ENCODE data around the gene PAXX.

The PAXX gene

GRCh38 chr9:136956604-136957003 lies 35.6 kb upstream of the PAXX start:
- H3K9ac ChIP-seq (ENCODE audit: low read length) = no peak overlapping the region
- H3K27me3 ChIP-seq (ENCODE audit: control insufficient read depth, insufficient read depth, low read length) = no peaks in the 10 kb centered on the region
- H3K4me1 ChIP-seq (ENCODE audit: control insufficient read depth, insufficient read depth, low read length) = no peaks in the 10 kb centered on the region
- H3K27ac ChIP-seq (ENCODE audit: low read depth, low read length) = no peak overlapping the region
- no peak overlapping the region for H3K4me3 ChIP-seq (ENCODE audit: low read length)
- H3K36me3 ChIP-seq (ENCODE audit: control insufficient read depth, insufficient read depth, low read length) = no peaks in the 10 kb centered on the region

- Histone ChIP-seq H3K4me1 (ENCODE audit: control insufficient read depth, insufficient read depth, low read length) (no peaks in the 10 kb centered on the region), H3K9ac (ENCODE audit: low read length) (no peak overlapping the region), H3K36me3 (ENCODE audit: control insufficient read depth, insufficient read depth, low read length) (no peaks in the 10 kb centered on the region), H3K27me3 (ENCODE audit: control insufficient read depth, insufficient read depth, low read length) (no peaks in the 10 kb centered on the region), H3K4me3 (ENCODE audit: low read length) (no peak overlapping the region), H3K27ac (ENCODE audit: low read depth, low read length) (no peak overlapping the region)
Observed at GRCh38 chr9:136957461-136957860, 34.8 kb upstream of the PAXX start.

GRCh38 chr9:136957901-136958300 lies 34.3 kb upstream of the PAXX start:
- Histone ChIP-seq H3K36me3 (ENCODE audit: control insufficient read depth, insufficient read depth, low read length) (no peaks in the 10 kb centered on the region), H3K9ac (ENCODE audit: low read length) (no peak overlapping the region), H3K27ac (ENCODE audit: low read depth, low read length) (no peak overlapping the region), H3K4me1 (ENCODE audit: control insufficient read depth, insufficient read depth, low read length) (no peaks in the 10 kb centered on the region), H3K27me3 (ENCODE audit: control insufficient read depth, insufficient read depth, low read length) (no peaks in the 10 kb centered on the region), H3K4me3 (ENCODE audit: low read length) (no peak overlapping the region)

GRCh38 chr9:136958473-136958872 lies 33.7 kb upstream of the PAXX start:
- Histone ChIP-seq H3K4me3 (ENCODE audit: low read length) (no peak overlapping the region), H3K9ac (ENCODE audit: low read length) (no peak overlapping the region), H3K36me3 (ENCODE audit: control insufficient read depth, insufficient read depth, low read length) (no peaks in the 10 kb centered on the region), H3K27ac (ENCODE audit: low read depth, low read length) (no peak overlapping the region), H3K4me1 (ENCODE audit: control insufficient read depth, insufficient read depth, low read length) (no peaks in the 10 kb centered on the region), H3K27me3 (ENCODE audit: control insufficient read depth, insufficient read depth, low read length) (no peaks in the 10 kb centered on the region)

GRCh38 chr9:136958898-136959850 lies 33.0 kb upstream of the PAXX start:
- Histone ChIP-seq H3K4me3 (ENCODE audit: low read length) (no peak overlapping the region), H3K4me1 (ENCODE audit: control insufficient read depth, insufficient read depth, low read length) (no peaks in the 10 kb centered on the region), H3K27ac (ENCODE audit: low read depth, low read length) (no peak overlapping the region), H3K9ac (ENCODE audit: low read length) (no peak overlapping the region), H3K27me3 (ENCODE audit: control insufficient read depth, insufficient read depth, low read length) (no peaks in the 10 kb centered on the region), H3K36me3 (ENCODE audit: control insufficient read depth, insufficient read depth, low read length) (no peaks in the 10 kb centered on the region)

GRCh38 chr9:136960212-136960937 lies 31.8 kb upstream of the PAXX start:
- Histone ChIP-seq H3K36me3 (ENCODE audit: control insufficient read depth, insufficient read depth, low read length) (no peaks in the 10 kb centered on the region), H3K27me3 (ENCODE audit: control insufficient read depth, insufficient read depth, low read length) (no peaks in the 10 kb centered on the region), H3K27ac (ENCODE audit: low read depth, low read length) (no peak overlapping the region), H3K9ac (ENCODE audit: low read length) (no peak overlapping the region), H3K4me1 (ENCODE audit: control insufficient read depth, insufficient read depth, low read length) (no peaks in the 10 kb centered on the region), H3K4me3 (ENCODE audit: low read length) (no peak overlapping the region)

GRCh38 chr9:136960938-136961275 lies 31.3 kb upstream of the PAXX start:
- no peak overlapping the region for H3K27ac ChIP-seq (ENCODE audit: low read depth, low read length)
- no peaks in the 10 kb centered on the region for H3K27me3 ChIP-seq (ENCODE audit: control insufficient read depth, insufficient read depth, low read length)
- H3K9ac ChIP-seq (ENCODE audit: low read length) = no peak overlapping the region
- H3K4me1 ChIP-seq (ENCODE audit: control insufficient read depth, insufficient read depth, low read length) = no peaks in the 10 kb centered on the region
- no peaks in the 10 kb centered on the region for H3K36me3 ChIP-seq (ENCODE audit: control insufficient read depth, insufficient read depth, low read length)
- H3K4me3 ChIP-seq (ENCODE audit: low read length) = no peak overlapping the region

- no peaks in the 10 kb centered on the region for H3K4me1 ChIP-seq (ENCODE audit: control insufficient read depth, insufficient read depth, low read length)
- no peak overlapping the region for H3K9ac ChIP-seq (ENCODE audit: low read length)
- no peaks in the 10 kb centered on the region for H3K36me3 ChIP-seq (ENCODE audit: control insufficient read depth, insufficient read depth, low read length)
- H3K27ac ChIP-seq (ENCODE audit: low read depth, low read length) = no peak overlapping the region
- no peak overlapping the region for H3K4me3 ChIP-seq (ENCODE audit: low read length)
- no peaks in the 10 kb centered on the region for H3K27me3 ChIP-seq (ENCODE audit: control insufficient read depth, insufficient read depth, low read length)
Observed at GRCh38 chr9:136961279-136962065, 30.8 kb upstream of the PAXX start.

- Histone ChIP-seq H3K27ac (ENCODE audit: low read depth, low read length) (no peak overlapping the region), H3K4me1 (ENCODE audit: control insufficient read depth, insufficient read depth, low read length) (no peaks in the 10 kb centered on the region), H3K36me3 (ENCODE audit: control insufficient read depth, insufficient read depth, low read length) (no peaks in the 10 kb centered on the region), H3K4me3 (ENCODE audit: low read length) (no peak overlapping the region), H3K9ac (ENCODE audit: low read length) (no peak overlapping the region), H3K27me3 (ENCODE audit: control insufficient read depth, insufficient read depth, low read length) (no peaks in the 10 kb centered on the region)
Observed at GRCh38 chr9:136962163-136962562, 30.1 kb upstream of the PAXX start.

GRCh38 chr9:136962701-136963248 lies 29.4 kb upstream of the PAXX start:
- Histone ChIP-seq H3K4me3 (ENCODE audit: low read length) (no peak overlapping the region), H3K36me3 (ENCODE audit: control insufficient read depth, insufficient read depth, low read length) (no peaks in the 10 kb centered on the region), H3K27ac (ENCODE audit: low read depth, low read length) (no peak overlapping the region), H3K4me1 (ENCODE audit: control insufficient read depth, insufficient read depth, low read length) (no peaks in the 10 kb centered on the region), H3K9ac (ENCODE audit: low read length) (no peak overlapping the region), H3K27me3 (ENCODE audit: control insufficient read depth, insufficient read depth, low read length) (no peaks in the 10 kb centered on the region)

GRCh38 chr9:136963341-136963740 lies 28.9 kb upstream of the PAXX start:
- Histone ChIP-seq H3K4me1 (ENCODE audit: control insufficient read depth, insufficient read depth, low read length) (no peaks in the 10 kb centered on the region), H3K27ac (ENCODE audit: low read depth, low read length) (no peak overlapping the region), H3K36me3 (ENCODE audit: control insufficient read depth, insufficient read depth, low read length) (no peaks in the 10 kb centered on the region), H3K4me3 (ENCODE audit: low read length) (no peak overlapping the region), H3K27me3 (ENCODE audit: control insufficient read depth, insufficient read depth, low read length) (no peaks in the 10 kb centered on the region), H3K9ac (ENCODE audit: low read length) (no peak overlapping the region)

- H3K4me3 ChIP-seq (ENCODE audit: low read length) = no peak overlapping the region
- H3K27me3 ChIP-seq (ENCODE audit: control insufficient read depth, insufficient read depth, low read length) = no peaks in the 10 kb centered on the region
- H3K27ac ChIP-seq (ENCODE audit: low read depth, low read length) = no peak overlapping the region
- no peaks in the 10 kb centered on the region for H3K36me3 ChIP-seq (ENCODE audit: control insufficient read depth, insufficient read depth, low read length)
- H3K9ac ChIP-seq (ENCODE audit: low read length) = no peak overlapping the region
- no peaks in the 10 kb centered on the region for H3K4me1 ChIP-seq (ENCODE audit: control insufficient read depth, insufficient read depth, low read length)
Observed at GRCh38 chr9:136963751-136964150, 28.5 kb upstream of the PAXX start.
